Neural cell (in vitro differentiated cells): ENCODE measurements around the gene PKN1. TPM values are rescaled to one million over a fixed set of nuclear protein-coding genes. Genes with fewer than 3 reads are reported as not detected.

Experiments
- H2AFZ ChIP-seq: fragments of 200-600, 300-800 bp; sonication (generic), shearing (Covaris generic); 2 replicates; pipeline ENCODE4 v1.6.0; 2014; ENCODE audit warnings: low read depth, mild to moderate bottlenecking, antibody characterized with exemption, low read length, moderate library complexity
- H3F3A ChIP-seq: fragments of 200-600 bp; shearing (Covaris generic); 2 replicates; pipeline ENCODE4 v1.6.1; 2016; ENCODE audit warnings: mild to moderate bottlenecking, moderate library complexity, mixed read lengths, antibody characterized with exemption, low read length; ENCODE audit not compliant: insufficient read depth, poor library complexity, severe bottlenecking
- H3K27ac ChIP-seq: fragments of 200-600, 300-800 bp; sonication (generic), shearing (Covaris generic); 2 replicates; pipeline ENCODE4 v1.5.1; 2014; ENCODE audit warnings: mild to moderate bottlenecking, low read length, moderate library complexity
- H3K27me3 ChIP-seq: fragments of 300-800, 200-600 bp; sonication (generic), shearing (Covaris generic); 2 replicates; pipeline ENCODE4 v1.6.0; 2014; ENCODE audit warnings: mild to moderate bottlenecking, low read depth, low read length, moderate library complexity; ENCODE audit not compliant: insufficient read depth
- H3K36me3 ChIP-seq: fragments of 300-800, 200-600 bp; sonication (generic), shearing (Covaris generic); 2 replicates; pipeline ENCODE4 v1.5.1; 2014; ENCODE audit warnings: mild to moderate bottlenecking, antibody characterized with exemption, low read length, moderate library complexity; ENCODE audit not compliant: insufficient read depth
- H3K4me2 ChIP-seq: fragments of 300-800, 200-600 bp; sonication (generic), shearing (Covaris generic); 2 replicates; pipeline ENCODE4 v1.6.0; 2014; ENCODE audit warnings: mild to moderate bottlenecking, low read length
- H3K4me3 ChIP-seq: fragments of 300-800, 200-600 bp; sonication (generic), shearing (Covaris generic); 2 replicates; pipeline ENCODE4 v1.5.1; 2014; ENCODE audit warnings: mild to moderate bottlenecking, low read length, moderate library complexity
- H3K79me2 ChIP-seq: fragments of 200-600 bp; shearing (Covaris generic); replicated peaks from 2 replicates; pipeline ENCODE4 v1.6.0; 2014; ENCODE audit warnings: mild to moderate bottlenecking, low read length, moderate library complexity; ENCODE audit not compliant: insufficient read depth
- H3K9ac ChIP-seq: fragments of 300-800, 200-600 bp; sonication (generic), shearing (Covaris generic); 2 replicates; pipeline ENCODE4 v1.6.1; 2016; ENCODE audit warnings: mild to moderate bottlenecking, low read length, mixed read lengths
- H3K9me2 ChIP-seq: fragments of 200-600 bp; shearing (Covaris generic); 2 replicates; pipeline ENCODE4 v1.6.1; 2016; ENCODE audit warnings: mild to moderate bottlenecking, low read length, mixed read lengths; ENCODE audit not compliant: insufficient read depth
- H3K9me3 ChIP-seq: fragments of 200-600, 300-800 bp; sonication (generic), shearing (Covaris generic); 2 replicates; pipeline ENCODE4 v1.6.1; 2016; ENCODE audit warnings: mild to moderate bottlenecking, mixed run types, low read length, moderate library complexity, mixed read lengths
- H4K20me1 ChIP-seq: fragments of 200-600 bp; shearing (Covaris generic); 2 replicates; pipeline ENCODE4 v1.6.1; 2016; ENCODE audit warnings: mild to moderate bottlenecking, mixed run types; ENCODE audit not compliant: insufficient read depth
- EP300 ChIP-seq: fragments of 450-650 bp; conservative IDR thresholded peaks from 2 replicates; pipeline ENCODE4 v1.6.1; 2014; ENCODE audit warnings: antibody characterized with exemption, mild to moderate bottlenecking, moderate library complexity; ENCODE audit not compliant: poor library complexity, severe bottlenecking
- EZH2 ChIP-seq: fragments of 200-600, 300-800 bp; shearing (Covaris generic), sonication (generic); IDR thresholded peaks from 2 replicates; pipeline ENCODE4 v1.6.1; 2014; ENCODE audit warnings: antibody characterized with exemption, low read length, borderline replicate concordance, mild to moderate bottlenecking; ENCODE audit not compliant: insufficient read depth, poor library complexity, severe bottlenecking
- MXI1 ChIP-seq: fragments of 450-650 bp; conservative IDR thresholded peaks from 2 replicates; pipeline ENCODE4 v1.6.1; 2014; ENCODE audit warnings: antibody characterized with exemption, mild to moderate bottlenecking; ENCODE audit not compliant: poor library complexity, severe bottlenecking
- POLR2AphosphoS5 ChIP-seq: IDR thresholded peaks from 2 replicates; pipeline ENCODE4 v1.6.1; 2012
- RAD21 ChIP-seq: fragments of 450-650 bp; conservative IDR thresholded peaks from 2 replicates; pipeline ENCODE4 v1.6.1; 2014; ENCODE audit warnings: antibody characterized with exemption, mild to moderate bottlenecking, moderate library complexity
- SMC3 ChIP-seq: fragments of 450-650 bp; conservative IDR thresholded peaks from 2 replicates; pipeline ENCODE4 v1.6.1; 2014; ENCODE audit warnings: antibody characterized with exemption, mild to moderate bottlenecking, moderate library complexity; ENCODE audit not compliant: poor library complexity
- TAF1 ChIP-seq: IDR thresholded peaks from 2 replicates; pipeline ENCODE4 v1.6.1; 2012; ENCODE audit warnings: low read depth
- polyA plus RNA-seq: library from polyadenylated mRNA; depleted of rRNA; stranded (reverse); fragments of >200 nt; gene quantifications from 2 replicates; pipeline ENCODE4 v1.2.3, GENCODE V29; 2014
- TF ChIP-seq, protein P1 (sequence below): IDR thresholded peaks from 2 replicates; pipeline ENCODE4 v1.6.1; 2012; ENCODE audit warnings: borderline replicate concordance
- TF ChIP-seq, protein P2 (sequence below): fragments of 450-650 bp; IDR thresholded peaks from 2 replicates; pipeline ENCODE4 v1.5.1; 2014; ENCODE audit warnings: antibody characterized with exemption, mild to moderate bottlenecking, moderate library complexity; ENCODE audit not compliant: poor library complexity, severe bottlenecking

The PKN1 gene
- polyA plus RNA-seq, 1 donor from 2014 or later = 64.4 TPM

GRCh38 chr19:14410091-14411051, 22.7 kb upstream of the PKN1 start:
- Histone ChIP-seq H3K9me2 (no peaks in the 10 kb centered on the region), H4K20me1 (no peaks in the 10 kb centered on the region), H3K27ac (no peak overlapping the region), H2AFZ (no peak overlapping the region), H3K9me3 (no peaks in the 10 kb centered on the region), H3K9ac (no peak overlapping the region), H3K27me3 (no peaks in the 10 kb centered on the region), H3K4me3 (no peak overlapping the region), H3K36me3 (no peaks in the 10 kb centered on the region), H3K4me2 (no peak overlapping the region), H3F3A (no peaks in the 10 kb centered on the region), H3K79me2 (peaks cover 15% of the 10 kb centered on the region)
- no peak for TF ChIP-seq MXI1
- no peak for TF ChIP-seq POLR2AphosphoS5
- no peak for TF ChIP-seq SMC3
- TF ChIP-seq RAD21 = no peak
- TF ChIP-seq, protein P1, sequence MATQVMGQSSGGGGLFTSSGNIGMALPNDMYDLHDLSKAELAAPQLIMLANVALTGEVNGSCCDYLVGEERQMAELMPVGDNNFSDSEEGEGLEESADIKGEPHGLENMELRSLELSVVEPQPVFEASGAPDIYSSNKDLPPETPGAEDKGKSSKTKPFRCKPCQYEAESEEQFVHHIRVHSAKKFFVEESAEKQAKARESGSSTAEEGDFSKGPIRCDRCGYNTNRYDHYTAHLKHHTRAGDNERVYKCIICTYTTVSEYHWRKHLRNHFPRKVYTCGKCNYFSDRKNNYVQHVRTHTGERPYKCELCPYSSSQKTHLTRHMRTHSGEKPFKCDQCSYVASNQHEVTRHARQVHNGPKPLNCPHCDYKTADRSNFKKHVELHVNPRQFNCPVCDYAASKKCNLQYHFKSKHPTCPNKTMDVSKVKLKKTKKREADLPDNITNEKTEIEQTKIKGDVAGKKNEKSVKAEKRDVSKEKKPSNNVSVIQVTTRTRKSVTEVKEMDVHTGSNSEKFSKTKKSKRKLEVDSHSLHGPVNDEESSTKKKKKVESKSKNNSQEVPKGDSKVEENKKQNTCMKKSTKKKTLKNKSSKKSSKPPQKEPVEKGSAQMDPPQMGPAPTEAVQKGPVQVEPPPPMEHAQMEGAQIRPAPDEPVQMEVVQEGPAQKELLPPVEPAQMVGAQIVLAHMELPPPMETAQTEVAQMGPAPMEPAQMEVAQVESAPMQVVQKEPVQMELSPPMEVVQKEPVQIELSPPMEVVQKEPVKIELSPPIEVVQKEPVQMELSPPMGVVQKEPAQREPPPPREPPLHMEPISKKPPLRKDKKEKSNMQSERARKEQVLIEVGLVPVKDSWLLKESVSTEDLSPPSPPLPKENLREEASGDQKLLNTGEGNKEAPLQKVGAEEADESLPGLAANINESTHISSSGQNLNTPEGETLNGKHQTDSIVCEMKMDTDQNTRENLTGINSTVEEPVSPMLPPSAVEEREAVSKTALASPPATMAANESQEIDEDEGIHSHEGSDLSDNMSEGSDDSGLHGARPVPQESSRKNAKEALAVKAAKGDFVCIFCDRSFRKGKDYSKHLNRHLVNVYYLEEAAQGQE = no peak
- TF ChIP-seq EP300 = no peak
- TF ChIP-seq TAF1 = no peak
- no peak for TF ChIP-seq EZH2
- TF ChIP-seq, protein P2, sequence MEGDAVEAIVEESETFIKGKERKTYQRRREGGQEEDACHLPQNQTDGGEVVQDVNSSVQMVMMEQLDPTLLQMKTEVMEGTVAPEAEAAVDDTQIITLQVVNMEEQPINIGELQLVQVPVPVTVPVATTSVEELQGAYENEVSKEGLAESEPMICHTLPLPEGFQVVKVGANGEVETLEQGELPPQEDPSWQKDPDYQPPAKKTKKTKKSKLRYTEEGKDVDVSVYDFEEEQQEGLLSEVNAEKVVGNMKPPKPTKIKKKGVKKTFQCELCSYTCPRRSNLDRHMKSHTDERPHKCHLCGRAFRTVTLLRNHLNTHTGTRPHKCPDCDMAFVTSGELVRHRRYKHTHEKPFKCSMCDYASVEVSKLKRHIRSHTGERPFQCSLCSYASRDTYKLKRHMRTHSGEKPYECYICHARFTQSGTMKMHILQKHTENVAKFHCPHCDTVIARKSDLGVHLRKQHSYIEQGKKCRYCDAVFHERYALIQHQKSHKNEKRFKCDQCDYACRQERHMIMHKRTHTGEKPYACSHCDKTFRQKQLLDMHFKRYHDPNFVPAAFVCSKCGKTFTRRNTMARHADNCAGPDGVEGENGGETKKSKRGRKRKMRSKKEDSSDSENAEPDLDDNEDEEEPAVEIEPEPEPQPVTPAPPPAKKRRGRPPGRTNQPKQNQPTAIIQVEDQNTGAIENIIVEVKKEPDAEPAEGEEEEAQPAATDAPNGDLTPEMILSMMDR = no peak

DNA sequence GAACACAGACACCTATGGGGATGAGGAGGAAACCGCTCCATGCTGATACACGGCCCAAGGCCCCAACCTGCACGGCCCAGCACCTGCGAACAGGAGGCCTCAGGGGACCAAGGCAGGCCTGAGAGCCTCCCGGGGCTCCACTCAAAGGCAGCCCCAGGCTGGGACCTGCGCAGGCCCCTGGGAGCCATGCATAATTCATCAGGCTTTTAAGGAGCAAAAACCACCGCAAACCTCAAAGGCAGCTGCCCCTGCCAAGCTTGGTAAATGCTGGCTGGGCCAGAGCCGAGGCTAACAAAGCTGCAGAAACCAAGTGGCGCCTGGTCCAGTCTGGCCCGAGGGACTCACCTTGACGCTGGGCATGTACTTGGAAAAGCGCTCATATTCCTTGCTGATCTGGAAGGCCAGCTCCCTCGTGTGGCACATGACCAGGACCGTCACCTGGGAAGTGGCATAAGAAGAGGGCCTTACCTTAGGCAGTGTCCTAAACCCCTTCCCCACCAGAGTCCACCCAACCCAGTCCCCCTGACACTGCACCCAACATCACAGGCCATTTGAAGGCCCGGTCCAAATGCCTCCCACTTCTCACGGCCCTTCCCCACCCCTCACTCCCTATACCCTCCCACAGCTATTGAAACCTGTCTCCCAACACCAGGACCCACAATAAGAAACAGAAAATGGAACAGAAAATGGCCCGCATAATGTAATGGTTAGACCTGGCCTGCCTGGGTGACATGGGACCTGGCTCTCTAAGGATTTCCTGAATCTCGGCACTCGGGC, 21.8 kb upstream of the PKN1 start:
- no peaks in the 10 kb centered on the region for H3K36me3 ChIP-seq
- no peak overlapping the region for H3K4me2 ChIP-seq
- H4K20me1 ChIP-seq = no peaks in the 10 kb centered on the region
- no peaks in the 10 kb centered on the region for H3K9me2 ChIP-seq
- TF ChIP-seq, protein P2 = no peak
- TF ChIP-seq, protein P1 = no peak
- TF ChIP-seq EP300 (no peak), EZH2 (no peak), POLR2AphosphoS5 (no peak), RAD21 (no peak), TAF1 (no peak), MXI1 (no peak), SMC3 (no peak)
- H3K9me3 ChIP-seq = no peaks in the 10 kb centered on the region
- no peak overlapping the region for H3K9ac ChIP-seq
- no peak overlapping the region for H3K4me3 ChIP-seq
- peaks cover 25% of the 10 kb centered on the region for H3K79me2 ChIP-seq
- H2AFZ ChIP-seq = no peak overlapping the region
- no peaks in the 10 kb centered on the region for H3F3A ChIP-seq
- H3K27ac ChIP-seq = no peak overlapping the region
- no peaks in the 10 kb centered on the region for H3K27me3 ChIP-seq
